ENCODE data around the gene GARIN5A. TPM values are rescaled to one million over a fixed set of nuclear protein-coding genes. Genes with fewer than 3 reads are reported as not detected.

The GARIN5A gene
- total and polyA plus RNA-seq, 5 donors: 0.86 to 3.0 (median 1.9) TPM

GRCh38 chr19:50461066-50461875 is 15.4 kb downstream of the GARIN5A start:
- H3K4me1 ChIP-seq (ENCODE audit: control insufficient read depth, insufficient read depth, low read length): no peaks in the 10 kb centered on the region
- peak; percentile 63 to 72 for ATAC-seq
- 34% methylated on average over 28 of the region's 28 CpGs for WGBS
- intact Hi-C loops (cut with DNase I): loop anchor here in 3 of 4 donors (5.0 kb wide), 2 partner anchors 94 to 104 kb away; partner anchors contain the start of gene NAPSA (in 2 of the 3)
- no peaks in the 10 kb centered on the region for H3K27me3 ChIP-seq (ENCODE audit: control insufficient read depth, insufficient read depth)
- no peak overlapping the region for H3K27ac ChIP-seq (ENCODE audit: low read length)
- DNase-seq: peak in 2 of 3 donors; percentile 72 to 77
- H3K4me3 ChIP-seq (ENCODE audit: low read length): no peak overlapping the region
- no peaks in the 10 kb centered on the region for H3K9me3 ChIP-seq (ENCODE audit: control insufficient read depth, low read length)

- H3K4me1 ChIP-seq (ENCODE audit: control insufficient read depth, insufficient read depth, low read length): no peaks in the 10 kb centered on the region
- WGBS: 31% methylated on average over 13 of the region's 13 CpGs
- H3K27me3 ChIP-seq (ENCODE audit: control insufficient read depth, insufficient read depth): no peaks in the 10 kb centered on the region
- DNase-seq: peak in 1 of 3 donors; percentile 4
- intact Hi-C loops (cut with DNase I): loop anchor here in 3 of 4 donors (5.0 kb wide), 2 partner anchors 93 to 103 kb away; partner anchors contain the start of gene NAPSA (in 2 of the 3)
- ATAC-seq: no peak
- H3K9me3 ChIP-seq (ENCODE audit: control insufficient read depth, low read length): no peaks in the 10 kb centered on the region
- no peak overlapping the region for H3K27ac ChIP-seq (ENCODE audit: low read length)
- no peak overlapping the region for H3K4me3 ChIP-seq (ENCODE audit: low read length)
These were observed 16.4 kb downstream of the GARIN5A start for GRCh38 chr19:50460161-50460765.

DNA sequence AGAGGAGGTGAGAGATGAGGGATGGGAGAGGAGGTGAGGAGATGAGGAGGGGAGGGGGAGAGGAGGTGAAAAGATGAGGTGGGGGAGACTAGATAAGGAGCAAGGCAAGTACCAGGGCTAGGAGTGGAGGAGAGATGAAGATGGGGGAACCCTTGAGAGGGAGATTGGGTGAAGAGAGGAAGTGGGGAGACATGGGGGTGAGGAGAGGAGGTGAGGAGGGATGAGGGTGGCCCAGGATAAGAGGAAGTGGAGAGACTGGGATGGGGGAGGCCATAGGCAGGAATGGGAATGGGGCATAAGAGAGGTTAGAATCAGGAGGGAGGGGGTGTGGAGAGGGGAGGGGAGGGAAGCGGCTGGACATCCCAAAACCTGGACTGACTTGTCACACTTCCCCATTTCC is 17.0 kb downstream of the GARIN5A start:
- intact Hi-C loops (cut with DNase I): loop anchor here (5.0 to 10.0 kb wide), 3 partner anchors 92 to 102 kb away; partner anchors contain the start of gene NAPSA (in 3 of the 4)
- Histone ChIP-seq H3K4me1 (ENCODE audit: control insufficient read depth, insufficient read depth, low read length) (no peaks in the 10 kb centered on the region), H3K27me3 (ENCODE audit: control insufficient read depth, insufficient read depth) (no peaks in the 10 kb centered on the region), H3K9me3 (ENCODE audit: control insufficient read depth, low read length) (no peaks in the 10 kb centered on the region), H3K27ac (ENCODE audit: low read length) (no peak overlapping the region), H3K4me3 (ENCODE audit: low read length) (no peak overlapping the region)
- ATAC-seq (no peak), DNase-seq (no peak)
- 61% methylated on average over 1 of the region's 1 CpG for WGBS

DNA sequence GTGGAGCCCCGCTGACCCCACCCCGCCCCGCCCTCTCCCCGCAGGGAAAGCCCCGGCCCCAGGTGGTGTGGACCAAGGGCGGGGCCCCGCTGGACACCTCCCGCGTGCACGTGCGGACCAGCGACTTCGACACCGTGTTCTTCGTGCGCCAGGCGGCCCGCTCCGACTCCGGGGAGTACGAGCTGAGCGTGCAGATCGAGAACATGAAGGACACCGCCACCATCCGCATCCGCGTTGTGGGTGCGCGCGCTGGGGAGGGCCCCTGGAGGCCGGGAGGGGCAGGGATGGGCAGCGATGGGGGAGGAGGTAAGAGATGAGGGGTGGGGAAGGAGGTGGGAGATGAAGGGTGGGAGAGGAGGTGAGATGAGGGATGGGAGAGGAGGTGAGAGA is 17.6 kb downstream of the GARIN5A start:
- DNase-seq (peak in 1 of 3 donors; percentile 42), ATAC-seq (no peak)
- H3K4me1 ChIP-seq (ENCODE audit: control insufficient read depth, insufficient read depth, low read length): no peaks in the 10 kb centered on the region
- 63% methylated on average over 32 of the region's 32 CpGs for whole genome bisulfite sequencing
- no peaks in the 10 kb centered on the region for H3K9me3 ChIP-seq (ENCODE audit: control insufficient read depth, low read length)
- H3K27me3 ChIP-seq (ENCODE audit: control insufficient read depth, insufficient read depth): no peaks in the 10 kb centered on the region
- no peak overlapping the region for H3K27ac ChIP-seq (ENCODE audit: low read length)
- intact Hi-C loops (cut with DNase I): loop anchor here in 1 of 4 donors (10.0 kb wide), 1 partner anchor 94 kb away; the partner anchor contains the start of gene NAPSA
- no peak overlapping the region for H3K4me3 ChIP-seq (ENCODE audit: low read length)

DNA sequence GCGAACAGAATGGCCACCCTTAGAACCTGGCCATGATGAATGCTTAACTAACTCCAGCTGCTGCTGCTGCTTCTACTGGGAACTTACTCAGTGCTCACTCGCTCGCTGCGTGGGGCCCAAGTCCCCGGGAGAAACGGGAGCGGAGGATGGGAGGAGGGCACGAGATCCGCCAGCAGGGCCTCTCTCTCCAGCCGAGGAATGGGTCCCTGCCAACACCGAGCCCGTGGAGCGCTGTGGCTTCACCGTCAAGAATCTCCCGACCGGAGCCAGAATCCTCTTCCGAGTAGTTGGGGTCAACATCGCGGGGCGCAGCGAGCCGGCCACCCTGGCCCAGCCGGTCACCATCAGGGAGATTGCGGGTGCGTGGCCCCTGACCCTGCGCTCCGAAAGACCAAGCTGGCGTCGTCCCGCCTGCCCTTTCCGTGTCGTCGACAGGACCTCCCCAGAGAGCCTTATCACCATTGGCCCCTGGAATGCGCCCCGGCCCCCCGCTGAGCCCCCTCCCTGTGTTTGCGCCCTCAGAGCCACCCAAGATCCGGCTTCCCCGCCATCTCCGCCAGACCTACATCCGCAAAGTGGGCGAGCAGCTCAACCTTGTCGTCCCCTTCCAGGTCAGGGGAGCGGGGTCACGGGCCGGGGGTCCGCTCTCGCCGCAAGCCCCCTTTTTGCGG is 18.1 kb downstream of the GARIN5A start:
- 42% methylated on average over 50 of the region's 50 CpGs for WGBS
- Histone ChIP-seq H3K4me1 (ENCODE audit: control insufficient read depth, insufficient read depth, low read length) (no peaks in the 10 kb centered on the region), H3K27me3 (ENCODE audit: control insufficient read depth, insufficient read depth) (no peaks in the 10 kb centered on the region), H3K27ac (ENCODE audit: low read length) (no peak overlapping the region), H3K4me3 (ENCODE audit: low read length) (no peak overlapping the region), H3K9me3 (ENCODE audit: control insufficient read depth, low read length) (no peaks in the 10 kb centered on the region)
- ATAC-seq (no peak), DNase-seq (peak in 1 of 3 donors; percentile 47)
- intact Hi-C loops (cut with DNase I): loop anchor here in 1 of 4 donors (10.0 kb wide), 1 partner anchor 94 kb away; the partner anchor contains the start of gene NAPSA

GRCh38 chr19:50457300-50457699 is 19.3 kb downstream of the GARIN5A start:
- DNase-seq: peak in 1 of 3 donors; percentile 37
- 87% methylated on average over 5 of the region's 5 CpGs for WGBS
- Histone ChIP-seq H3K4me1 (ENCODE audit: control insufficient read depth, insufficient read depth, low read length) (no peaks in the 10 kb centered on the region), H3K4me3 (ENCODE audit: low read length) (no peak overlapping the region), H3K27me3 (ENCODE audit: control insufficient read depth, insufficient read depth) (no peaks in the 10 kb centered on the region), H3K27ac (ENCODE audit: low read length) (no peak overlapping the region), H3K9me3 (ENCODE audit: control insufficient read depth, low read length) (no peaks in the 10 kb centered on the region)
- ATAC-seq: no peak
- intact Hi-C loops (cut with DNase I): loop anchor here in 1 of 4 donors (10.0 kb wide), 1 partner anchor 92 kb away; the partner anchor contains the start of gene NAPSA

DNA sequence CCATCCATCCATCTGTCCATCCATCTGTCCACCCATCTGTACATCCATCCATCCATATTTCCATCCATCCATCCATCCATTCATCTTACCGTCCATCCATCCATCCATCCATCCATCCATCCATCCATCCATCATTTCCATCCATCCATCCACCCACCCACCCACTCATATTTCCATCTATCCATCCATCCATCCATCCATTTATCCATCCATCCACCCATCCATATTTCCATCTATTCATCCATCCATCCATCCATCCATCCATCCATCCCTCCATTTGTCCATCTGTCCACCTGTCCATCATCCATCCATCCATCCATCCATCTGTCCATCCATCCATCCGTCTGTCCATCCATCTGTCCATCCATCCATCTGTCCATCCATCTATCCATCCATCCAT is 20.7 kb downstream of the GARIN5A start:
- 80% methylated on average over 2 of the region's 2 CpGs for WGBS
- no peaks in the 10 kb centered on the region for H3K27me3 ChIP-seq (ENCODE audit: control insufficient read depth, insufficient read depth)
- intact Hi-C loops (cut with DNase I): loop anchor here in 1 of 4 donors (10.0 kb wide), 1 partner anchor 91 kb away; the partner anchor contains the start of gene NAPSA

DNA sequence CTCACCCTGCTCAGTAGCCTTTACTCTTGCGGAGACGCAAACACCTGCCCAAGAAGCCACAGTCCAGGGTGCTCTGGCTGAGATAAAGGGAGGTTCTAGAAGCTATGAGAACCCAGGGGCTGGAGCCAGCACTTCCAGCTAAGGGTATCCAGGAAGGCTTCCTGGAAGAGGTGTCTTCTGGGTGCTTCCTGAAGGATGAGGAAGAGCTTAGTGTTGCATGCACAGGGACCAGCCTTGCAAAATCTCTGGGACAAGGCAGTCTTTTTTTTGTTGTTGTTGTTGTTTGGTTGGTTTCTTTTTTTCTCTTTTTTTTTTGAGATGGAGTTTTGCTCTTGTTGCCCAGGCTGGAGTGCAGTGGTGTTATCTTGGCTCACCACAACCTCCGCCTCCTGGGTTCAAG is 23.4 kb downstream of the GARIN5A start:
- Histone ChIP-seq H3K4me3 (ENCODE audit: low read length) (no peak overlapping the region), H3K9me3 (ENCODE audit: control insufficient read depth, low read length) (no peaks in the 10 kb centered on the region), H3K4me1 (ENCODE audit: control insufficient read depth, insufficient read depth, low read length) (no peaks in the 10 kb centered on the region), H3K27me3 (ENCODE audit: control insufficient read depth, insufficient read depth) (no peaks in the 10 kb centered on the region), H3K27ac (ENCODE audit: low read length) (no peak overlapping the region)
- intact Hi-C loops (cut with DNase I): loop anchor here in 1 of 4 donors (10.0 kb wide), 1 partner anchor 88 kb away; the partner anchor contains the start of gene NAPSA
- DNase-seq (no peak), ATAC-seq (no peak)
- WGBS: 97% methylated on average over 3 of the region's 3 CpGs

More for the DNA sequence above, 20.7 kb downstream of the GARIN5A start:
- DNase-seq (no peak), ATAC-seq (no peak)
- Histone ChIP-seq H3K4me3 (ENCODE audit: low read length) (no peak overlapping the region), H3K9me3 (ENCODE audit: control insufficient read depth, low read length) (no peaks in the 10 kb centered on the region), H3K27ac (ENCODE audit: low read length) (no peak overlapping the region), H3K4me1 (ENCODE audit: control insufficient read depth, insufficient read depth, low read length) (no peaks in the 10 kb centered on the region)

DNA sequence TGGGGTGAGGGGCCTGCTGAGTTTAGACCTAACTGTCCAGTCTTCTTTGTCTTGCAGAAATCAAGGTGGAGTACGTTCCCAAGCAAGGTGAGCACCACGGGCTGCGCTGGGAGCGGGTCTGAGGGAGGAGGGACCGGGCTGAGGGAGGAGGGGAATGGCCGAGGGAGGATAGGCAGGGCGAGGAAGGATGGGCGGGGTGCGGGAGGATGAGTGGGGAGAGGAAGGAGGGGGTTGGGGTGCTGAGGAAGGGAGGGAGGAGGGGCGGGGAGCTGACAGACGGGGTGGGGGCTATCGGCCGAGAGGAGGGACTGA is 25.5 kb downstream of the GARIN5A start:
- H3K27ac ChIP-seq (ENCODE audit: low read length): no peak overlapping the region
- H3K27me3 ChIP-seq (ENCODE audit: control insufficient read depth, insufficient read depth): no peaks in the 10 kb centered on the region
- no peak for ATAC-seq
- no peaks in the 10 kb centered on the region for H3K9me3 ChIP-seq (ENCODE audit: control insufficient read depth, low read length)
- DNase-seq: peak in 1 of 3 donors; percentile 32
- H3K4me3 ChIP-seq (ENCODE audit: low read length): no peak overlapping the region
- no peaks in the 10 kb centered on the region for H3K4me1 ChIP-seq (ENCODE audit: control insufficient read depth, insufficient read depth, low read length)
- 40% methylated on average over 13 of the region's 13 CpGs for WGBS
- intact Hi-C loops (cut with DNase I): loop anchor here in 1 of 4 donors (10.0 kb wide), 1 partner anchor 86 kb away; the partner anchor contains the start of gene NAPSA

DNA sequence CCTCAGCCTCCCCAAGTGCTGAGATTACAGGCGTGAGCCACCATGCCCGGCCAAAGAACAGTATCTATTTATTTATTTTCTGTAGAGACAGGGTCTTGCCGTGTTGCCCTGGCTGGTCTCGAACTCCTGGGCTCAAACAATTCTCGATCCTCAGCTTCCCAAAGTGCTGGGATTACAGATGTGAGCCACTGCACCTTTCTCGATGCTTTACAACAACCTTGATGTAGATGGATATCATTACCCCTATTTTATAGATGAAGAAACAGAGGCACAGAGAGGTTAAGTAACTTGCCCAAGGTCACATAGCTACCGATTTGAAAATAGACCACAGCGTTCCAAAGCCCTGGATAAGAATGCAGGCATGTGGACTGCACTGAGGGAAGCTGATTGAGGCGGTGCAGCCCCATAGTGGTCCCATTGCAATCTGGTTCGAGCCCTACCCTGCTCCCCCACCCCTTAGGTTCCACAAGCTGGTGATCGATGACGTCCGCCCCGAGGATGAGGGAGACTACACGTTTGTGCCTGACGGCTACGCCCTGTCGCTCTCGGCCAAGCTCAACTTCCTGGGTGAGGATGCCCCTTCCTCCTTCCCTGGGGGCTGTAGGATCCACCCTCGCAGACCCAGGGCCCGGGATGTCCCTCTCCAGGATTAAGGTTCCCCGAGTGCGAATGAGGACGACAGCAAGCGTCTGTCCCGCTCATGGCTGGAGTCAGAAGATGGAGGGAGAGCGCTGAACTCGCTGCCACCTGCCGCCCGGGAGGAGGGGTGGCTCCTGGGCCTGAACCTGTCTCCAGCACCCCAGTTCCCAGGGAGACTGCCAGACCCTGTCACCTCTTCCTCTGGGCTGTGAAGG is 26.1 kb downstream of the GARIN5A start:
- H3K4me3 ChIP-seq (ENCODE audit: low read length): no peak overlapping the region
- no peaks in the 10 kb centered on the region for H3K4me1 ChIP-seq (ENCODE audit: control insufficient read depth, insufficient read depth, low read length)
- WGBS: 57% methylated on average over 30 of the region's 30 CpGs
- no peak for ATAC-seq
- DNase-seq: peak in 1 of 3 donors; percentile 15
- intact Hi-C loops (cut with DNase I): loop anchor here in 1 of 4 donors (10.0 kb wide), 1 partner anchor 86 kb away; the partner anchor contains the start of gene NAPSA
- H3K27ac ChIP-seq (ENCODE audit: low read length): no peak overlapping the region
- H3K9me3 ChIP-seq (ENCODE audit: control insufficient read depth, low read length): no peaks in the 10 kb centered on the region
- H3K27me3 ChIP-seq (ENCODE audit: control insufficient read depth, insufficient read depth): no peaks in the 10 kb centered on the region
